IgD-negative memory B cell (primary cell): ENCODE results near the gene FRAT1. TPM values are rescaled to one million over a fixed set of nuclear protein-coding genes. Genes with fewer than 3 reads are reported as not detected.

Experiments used
- H3K27ac Mint-ChIP-seq, 3 donors: one replicate each; pipeline ENCODE4 v1.8.0; 2020 to 2022; ENCODE audit warnings: mild to moderate bottlenecking in 3 of 3, mixed read lengths in 3 of 3, moderate library complexity in 1 of 3
- H3K27me3 Mint-ChIP-seq: one replicate; pipeline ENCODE4 v1.8.0; 2021; ENCODE audit warnings: mixed read lengths
- H3K36me3 Mint-ChIP-seq: one replicate; pipeline ENCODE4 v1.8.0; 2020; ENCODE audit warnings: mild to moderate bottlenecking, mixed read lengths
- H3K4me1 Mint-ChIP-seq, 3 donors: one replicate each; pipeline ENCODE4 v1.8.0; 2020 to 2022; ENCODE audit warnings: mixed read lengths in 3 of 3, mild to moderate bottlenecking in 1 of 3
- H3K4me3 Mint-ChIP-seq, 4 donors: one replicate each; pipeline ENCODE4 v1.8.0; 2020 to 2022; ENCODE audit warnings: mild to moderate bottlenecking in 4 of 4, mixed read lengths in 4 of 4, moderate library complexity in 3 of 4
- H3K9me3 Mint-ChIP-seq, 3 donors: one replicate each; pipeline ENCODE4 v1.8.0; 2020 to 2021; ENCODE audit warnings: mixed read lengths in 3 of 3, mild to moderate bottlenecking in 1 of 3
- polyA plus RNA-seq: library from polyadenylated mRNA; unstranded; fragments of 300-500 nt; fragmentation: Illumina TruSeq; gene quantifications from one replicate; pipeline ENCODE4 v1.2.3, GENCODE V29; 2021

FRAT1 gene
- polyA plus RNA-seq, 1 donor from 2014 or later = 6.2 TPM

DNA sequence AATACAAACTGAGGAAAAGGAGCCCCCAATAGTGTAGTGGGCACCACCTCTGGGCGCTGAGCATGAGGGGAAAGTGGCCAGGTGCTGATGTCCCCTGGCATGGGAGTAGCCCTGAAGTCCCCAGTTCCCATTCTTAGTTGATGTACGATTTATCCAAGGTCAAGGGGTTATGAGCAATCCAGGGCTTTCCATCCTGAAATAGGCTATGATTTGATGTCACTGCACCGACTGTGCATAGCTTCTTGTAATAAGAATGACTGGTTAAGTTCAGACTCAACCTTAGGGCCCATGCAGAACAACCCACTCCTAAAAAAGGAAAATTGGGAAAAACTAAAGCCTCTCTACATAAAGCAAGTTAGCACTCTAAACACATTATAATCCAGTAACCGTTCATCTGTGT is 4.4 kb downstream of the FRAT1 start:
- Mint-ChIP-seq H3K4me3 (peak overlapping the region in 1 of 4 donors; percentile 68), H3K9me3 (no peaks in the 10 kb centered on the region), H3K36me3 (no peaks in the 10 kb centered on the region), H3K27ac (peak overlapping the region in 2 of 3 donors; percentile 12 to 18), H3K4me1 (peaks cover 23 to 34% (median 26%) of the 10 kb centered on the region in 3 donors), H3K27me3 (no peaks in the 10 kb centered on the region)

DNA sequence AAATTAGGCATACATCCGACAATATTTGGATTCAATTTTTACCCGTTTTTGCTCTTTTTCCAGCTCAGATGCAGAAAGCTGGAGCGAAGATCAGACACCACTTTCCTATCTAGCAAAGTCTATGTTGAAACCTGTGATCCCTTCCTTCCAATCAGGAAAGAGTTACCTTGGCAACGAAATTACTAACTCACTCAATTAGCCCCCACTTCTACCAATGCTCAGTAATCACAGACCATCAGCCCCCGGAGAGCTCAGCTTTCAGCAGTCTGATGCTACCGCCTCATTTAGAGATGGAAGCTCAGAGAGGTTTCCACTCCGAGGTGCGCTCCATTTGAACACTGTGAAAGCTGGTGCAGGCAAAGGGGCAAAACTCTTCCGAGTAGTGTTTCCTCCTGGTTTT is 6.7 kb downstream of the FRAT1 start:
- no peaks in the 10 kb centered on the region for H3K27me3 Mint-ChIP-seq
- no peaks in the 10 kb centered on the region for H3K36me3 Mint-ChIP-seq
- H3K4me1 Mint-ChIP-seq = peaks cover 15 to 30% (median 29%) of the 10 kb centered on the region in 3 donors
- H3K9me3 Mint-ChIP-seq = no peaks in the 10 kb centered on the region
- peak overlapping the region in 1 of 4 donors; percentile 5 for H3K4me3 Mint-ChIP-seq
- no peak overlapping the region for H3K27ac Mint-ChIP-seq

- H3K27me3 Mint-ChIP-seq = no peaks in the 10 kb centered on the region
- H3K9me3 Mint-ChIP-seq = no peaks in the 10 kb centered on the region
- peaks cover 16 to 32% (median 28%) of the 10 kb centered on the region in 3 donors for H3K4me1 Mint-ChIP-seq
- no peaks in the 10 kb centered on the region for H3K36me3 Mint-ChIP-seq
- H3K27ac Mint-ChIP-seq = peak overlapping the region in 2 of 3 donors; percentile 72 to 76
- H3K4me3 Mint-ChIP-seq = peak overlapping the region in 1 of 4 donors; percentile 58
Observed at GRCh38 chr10:97327348-97328294, 8.6 kb downstream of the FRAT1 start.

GRCh38 chr10:97328646-97329453 is 9.8 kb downstream of the FRAT1 start:
- peaks cover 3% of the 10 kb centered on the region for H3K36me3 Mint-ChIP-seq
- H3K9me3 Mint-ChIP-seq = no peaks in the 10 kb centered on the region
- H3K27me3 Mint-ChIP-seq = no peaks in the 10 kb centered on the region
- peak overlapping the region in 2 of 4 donors; percentile 8 to 30 for H3K4me3 Mint-ChIP-seq
- no peak overlapping the region for H3K27ac Mint-ChIP-seq
- H3K4me1 Mint-ChIP-seq = peaks cover 24 to 41% (median 37%) of the 10 kb centered on the region in 3 donors

GRCh38 chr10:97329766-97330165 is 10.7 kb downstream of the FRAT1 start:
- Mint-ChIP-seq H3K4me1 (peaks cover 24 to 41% (median 37%) of the 10 kb centered on the region in 3 donors), H3K27ac (peak overlapping the region in 2 of 3 donors; percentile 76), H3K36me3 (peaks cover 3% of the 10 kb centered on the region), H3K4me3 (peak overlapping the region in 2 of 4 donors; percentile 5 to 97), H3K9me3 (no peaks in the 10 kb centered on the region), H3K27me3 (no peaks in the 10 kb centered on the region)

- H3K36me3 Mint-ChIP-seq = peaks cover 3% of the 10 kb centered on the region
- no peaks in the 10 kb centered on the region for H3K9me3 Mint-ChIP-seq
- peak overlapping the region; percentile 30 to 97 (median 86) for H3K4me3 Mint-ChIP-seq
- H3K4me1 Mint-ChIP-seq = peaks cover 28 to 45% (median 39%) of the 10 kb centered on the region in 3 donors
- no peaks in the 10 kb centered on the region for H3K27me3 Mint-ChIP-seq
- peak overlapping the region in 2 of 3 donors; percentile 80 to 94 for H3K27ac Mint-ChIP-seq
Observed at GRCh38 chr10:97331153-97331703, 12.2 kb downstream of the FRAT1 start.

- H3K4me3 Mint-ChIP-seq = peak overlapping the region; percentile 90 to 97 (median 96)
- no peaks in the 10 kb centered on the region for H3K9me3 Mint-ChIP-seq
- peaks cover 3% of the 10 kb centered on the region for H3K36me3 Mint-ChIP-seq
- no peaks in the 10 kb centered on the region for H3K27me3 Mint-ChIP-seq
- H3K4me1 Mint-ChIP-seq = peaks cover 28 to 49% (median 46%) of the 10 kb centered on the region in 3 donors
- peak overlapping the region; percentile 84 to 98 (median 89) for H3K27ac Mint-ChIP-seq
Observed at GRCh38 chr10:97332591-97333350, 13.7 kb downstream of the FRAT1 start.

GRCh38 chr10:97333351-97333600 is 14.2 kb downstream of the FRAT1 start:
- peaks cover 3% of the 10 kb centered on the region for H3K36me3 Mint-ChIP-seq
- H3K9me3 Mint-ChIP-seq = no peaks in the 10 kb centered on the region
- no peaks in the 10 kb centered on the region for H3K27me3 Mint-ChIP-seq
- H3K27ac Mint-ChIP-seq = peak overlapping the region; percentile 84 to 98 (median 89)
- H3K4me1 Mint-ChIP-seq = peaks cover 26 to 49% (median 46%) of the 10 kb centered on the region in 3 donors
- peak overlapping the region; percentile 90 to 97 (median 96) for H3K4me3 Mint-ChIP-seq

DNA sequence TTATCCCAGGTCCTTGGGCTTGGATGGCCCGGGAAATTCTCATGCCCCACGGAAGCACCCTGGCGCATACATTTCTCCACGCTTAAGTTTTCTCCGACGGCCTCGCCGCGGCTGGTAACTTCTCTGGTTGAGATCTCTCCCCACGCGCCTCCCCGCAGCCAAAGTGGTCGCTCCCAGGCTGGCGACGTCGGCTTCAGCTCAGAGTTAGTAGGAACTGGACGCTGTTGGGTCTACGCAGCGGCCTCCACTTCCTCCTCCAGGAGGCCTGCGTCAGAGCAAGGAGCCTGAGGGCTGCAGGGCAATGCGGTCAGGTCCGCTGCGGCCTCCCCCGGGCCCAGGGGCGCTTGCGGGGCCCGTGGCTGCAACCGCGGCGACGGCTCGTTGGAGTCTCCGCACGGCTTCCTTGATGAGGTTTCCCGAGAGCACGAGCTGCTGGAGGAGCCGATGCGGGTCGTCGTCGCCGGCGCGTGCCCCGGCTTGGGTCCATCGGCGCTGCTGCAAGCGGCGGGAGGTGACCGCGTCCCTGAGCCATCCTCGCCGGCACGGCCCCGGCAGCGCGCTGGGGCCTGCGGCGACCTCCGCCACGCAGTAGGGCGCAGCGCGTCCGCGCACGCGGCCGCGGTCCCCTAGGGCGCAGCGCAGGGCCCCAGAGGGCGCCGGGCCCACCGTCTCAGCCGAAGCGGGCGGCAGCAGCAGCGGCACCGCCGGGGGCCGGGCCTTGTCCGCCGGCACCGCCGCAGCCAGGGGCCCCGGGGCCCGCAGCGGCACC is 14.7 kb downstream of the FRAT1 start:
- peak overlapping the region; percentile 90 to 97 (median 96) for H3K4me3 Mint-ChIP-seq
- H3K27me3 Mint-ChIP-seq = no peaks in the 10 kb centered on the region
- no peaks in the 10 kb centered on the region for H3K9me3 Mint-ChIP-seq
- H3K27ac Mint-ChIP-seq = peak overlapping the region; percentile 84 to 98 (median 89)
- H3K4me1 Mint-ChIP-seq = peaks cover 26 to 47% (median 44%) of the 10 kb centered on the region in 3 donors
- peaks cover 3% of the 10 kb centered on the region for H3K36me3 Mint-ChIP-seq

- Mint-ChIP-seq H3K27me3 (no peaks in the 10 kb centered on the region), H3K4me1 (peaks cover 26 to 45% (median 40%) of the 10 kb centered on the region in 3 donors), H3K9me3 (no peaks in the 10 kb centered on the region), H3K36me3 (peaks cover 3% of the 10 kb centered on the region), H3K4me3 (peak within 1 kb of the TSS; percentile 90 to 97 (median 96)), H3K27ac (peak within 1 kb of the TSS; percentile 84 to 99 (median 95))
Observed at GRCh38 chr10:97334370-97335175, 15.5 kb downstream of the FRAT1 start, which contains the start of gene FRAT2. Gene FRAT2 (minus strand): TSS chr10:97334729. CDS start chr10:97334572, 157 bp downstream.

GRCh38 chr10:97335188-97335619 is 16.1 kb downstream of the FRAT1 start:
- Mint-ChIP-seq H3K27me3 (no peaks in the 10 kb centered on the region), H3K4me3 (peak overlapping the region; percentile 83 to 95 (median 91)), H3K9me3 (no peaks in the 10 kb centered on the region), H3K36me3 (peaks cover 3% of the 10 kb centered on the region), H3K4me1 (peaks cover 24 to 40% (median 36%) of the 10 kb centered on the region in 3 donors), H3K27ac (peak overlapping the region in 2 of 3 donors; percentile 81 to 99)

GRCh38 chr10:97336006-97336405 is 16.9 kb downstream of the FRAT1 start:
- Mint-ChIP-seq H3K9me3 (no peaks in the 10 kb centered on the region), H3K27ac (peak overlapping the region; percentile 46 to 99 (median 79)), H3K36me3 (peaks cover 3% of the 10 kb centered on the region), H3K4me1 (peaks cover 24 to 40% (median 35%) of the 10 kb centered on the region in 3 donors), H3K4me3 (peak overlapping the region; percentile 55 to 95 (median 78)), H3K27me3 (no peaks in the 10 kb centered on the region)

DNA sequence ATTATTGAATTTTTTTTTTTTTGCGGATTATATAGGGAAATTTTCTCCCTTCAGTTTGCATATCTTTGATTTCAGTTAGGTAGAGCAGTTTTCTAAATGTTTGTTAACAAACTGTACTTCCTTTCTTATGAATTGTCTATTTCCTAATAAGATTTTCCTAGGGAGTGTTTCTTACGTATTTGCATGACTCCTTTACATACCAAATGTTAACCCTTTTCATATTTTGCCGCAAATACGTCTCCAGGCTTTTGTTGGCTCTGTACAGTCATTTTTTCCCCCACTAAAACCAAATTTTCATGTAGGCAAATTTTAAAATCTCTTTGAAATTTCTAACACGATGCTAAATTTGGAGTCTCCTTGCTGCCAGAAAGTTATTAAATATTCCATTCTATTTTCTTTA is 17.4 kb downstream of the FRAT1 start:
- Mint-ChIP-seq H3K36me3 (peaks cover 3% of the 10 kb centered on the region), H3K4me1 (peaks cover 20 to 35% (median 31%) of the 10 kb centered on the region in 3 donors), H3K4me3 (peak overlapping the region; percentile 55 to 95 (median 78)), H3K27ac (peak overlapping the region in 2 of 3 donors; percentile 79 to 99), H3K9me3 (no peaks in the 10 kb centered on the region), H3K27me3 (no peaks in the 10 kb centered on the region)
